ENCODE results near the gene TARS2. TPM values are rescaled to one million over a fixed set of nuclear protein-coding genes. Genes with fewer than 3 reads are reported as not detected.

The TARS2 gene
- total RNA-seq, 2 donors from 2014 or later = 11.6 to 13.5 TPM

DNA sequence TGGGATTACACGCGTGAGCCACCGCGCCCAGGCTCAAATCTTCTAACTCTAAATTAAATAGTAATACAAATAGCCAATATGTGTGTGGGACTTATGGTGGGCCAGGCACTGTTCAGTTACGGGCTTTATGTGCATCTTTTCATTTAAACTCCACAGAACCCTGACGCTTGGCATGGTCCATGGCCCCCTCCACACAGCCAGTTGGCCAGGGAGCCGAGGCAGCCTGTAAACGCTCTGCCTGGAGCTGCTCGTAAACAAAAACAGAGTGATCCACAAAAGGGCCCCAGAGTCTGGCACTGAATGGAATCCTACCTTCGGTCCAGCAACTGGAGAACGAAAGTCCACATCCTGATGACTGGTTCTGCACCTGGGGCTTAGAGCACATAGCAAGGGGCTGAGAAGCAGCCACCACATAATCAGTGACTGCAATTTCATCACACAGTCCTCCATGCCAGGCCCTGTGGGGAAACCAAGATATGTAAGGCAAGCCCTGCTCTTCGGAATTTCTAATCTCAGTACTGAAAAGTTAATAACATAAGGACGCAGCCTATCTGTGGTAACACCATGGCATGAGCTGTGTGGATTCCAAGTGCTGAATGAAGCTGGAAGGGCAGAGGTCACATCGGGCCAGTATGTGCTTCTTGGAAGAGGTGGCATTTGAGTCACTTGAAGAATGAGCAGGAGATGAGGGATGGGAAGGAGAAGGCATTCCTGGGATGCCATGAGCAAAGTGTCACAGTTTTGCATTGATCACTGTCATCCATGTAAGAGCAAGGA, 48.5 kb downstream of the TARS2 start:
- no peaks in the 10 kb centered on the region for H3K27me3 ChIP-seq (replicated peaks; ENCODE audit: insufficient read depth)
- H3K27ac ChIP-seq = peak overlapping the region; percentile 62 to 88
- TF ChIP-seq, protein P1, sequence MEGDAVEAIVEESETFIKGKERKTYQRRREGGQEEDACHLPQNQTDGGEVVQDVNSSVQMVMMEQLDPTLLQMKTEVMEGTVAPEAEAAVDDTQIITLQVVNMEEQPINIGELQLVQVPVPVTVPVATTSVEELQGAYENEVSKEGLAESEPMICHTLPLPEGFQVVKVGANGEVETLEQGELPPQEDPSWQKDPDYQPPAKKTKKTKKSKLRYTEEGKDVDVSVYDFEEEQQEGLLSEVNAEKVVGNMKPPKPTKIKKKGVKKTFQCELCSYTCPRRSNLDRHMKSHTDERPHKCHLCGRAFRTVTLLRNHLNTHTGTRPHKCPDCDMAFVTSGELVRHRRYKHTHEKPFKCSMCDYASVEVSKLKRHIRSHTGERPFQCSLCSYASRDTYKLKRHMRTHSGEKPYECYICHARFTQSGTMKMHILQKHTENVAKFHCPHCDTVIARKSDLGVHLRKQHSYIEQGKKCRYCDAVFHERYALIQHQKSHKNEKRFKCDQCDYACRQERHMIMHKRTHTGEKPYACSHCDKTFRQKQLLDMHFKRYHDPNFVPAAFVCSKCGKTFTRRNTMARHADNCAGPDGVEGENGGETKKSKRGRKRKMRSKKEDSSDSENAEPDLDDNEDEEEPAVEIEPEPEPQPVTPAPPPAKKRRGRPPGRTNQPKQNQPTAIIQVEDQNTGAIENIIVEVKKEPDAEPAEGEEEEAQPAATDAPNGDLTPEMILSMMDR (IDR thresholded peaks at IDR 0.05) = no peak
- H3K9me3 ChIP-seq = no peaks in the 10 kb centered on the region
- peaks cover 28 to 64% of the 10 kb centered on the region in 2 donors for H3K4me1 ChIP-seq (ENCODE audit: control insufficient read depth in 1 of 2, low read depth in 2 of 2)
- ATAC-seq (ENCODE audit: insufficient number of reproducible peaks, low FRiP score, low read depth) (no peak), DNase-seq (ENCODE audit: low spot score) (no peak)
- no peak overlapping the region for H3K4me3 ChIP-seq
- H3K36me3 ChIP-seq = no peaks in the 10 kb centered on the region

DNA sequence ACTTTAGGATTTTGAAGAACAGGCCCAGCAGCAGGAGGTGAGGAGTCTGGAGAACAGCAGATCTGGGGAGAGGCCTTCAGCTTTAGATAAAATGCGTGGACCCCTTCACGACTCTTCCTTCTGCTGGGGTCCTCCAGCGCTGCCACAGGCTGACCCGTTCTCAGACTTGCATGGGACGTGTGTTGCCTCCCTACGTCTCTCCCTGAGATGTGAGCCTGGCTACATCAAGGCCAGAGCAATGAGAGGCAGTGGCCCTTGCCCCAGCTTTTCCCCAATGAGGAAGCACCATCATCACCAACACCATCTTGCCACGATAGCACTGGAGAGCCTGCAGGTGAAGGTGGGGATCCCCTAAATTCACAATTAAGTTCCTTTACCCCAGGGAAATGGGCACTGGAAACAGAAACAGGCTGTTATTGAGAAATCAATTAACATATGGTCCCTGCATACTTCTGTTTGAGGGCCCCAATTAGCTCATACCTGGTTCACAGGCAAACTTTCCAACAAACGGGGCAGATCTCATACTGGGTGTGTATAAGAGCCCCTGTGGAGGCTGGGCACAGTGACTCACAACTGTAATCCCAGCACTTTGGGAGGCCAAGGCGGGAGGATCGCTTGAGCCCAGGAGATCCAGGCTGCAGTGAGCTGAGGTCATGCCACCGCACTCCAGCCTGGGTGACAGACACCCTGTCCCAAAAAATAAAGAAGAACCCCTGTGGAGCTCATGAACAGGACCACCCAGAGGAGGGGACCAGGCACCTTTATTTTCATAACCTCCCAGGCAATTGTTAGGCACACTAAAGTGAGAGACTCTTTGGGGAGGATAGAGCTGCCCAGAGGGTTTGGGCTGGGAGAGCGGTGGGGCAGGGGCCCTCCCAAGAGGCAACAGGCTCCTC, 49.9 kb downstream of the TARS2 start:
- DNase-seq (ENCODE audit: low spot score) (no peak), ATAC-seq (ENCODE audit: insufficient number of reproducible peaks, low FRiP score, low read depth) (peak; percentile 7)
- Histone ChIP-seq H3K4me1 (ENCODE audit: control insufficient read depth in 1 of 2, low read depth in 2 of 2) (peaks cover 28 to 64% of the 10 kb centered on the region in 2 donors), H3K27ac (peak overlapping the region; percentile 71 to 88), H3K9me3 (no peaks in the 10 kb centered on the region), H3K36me3 (no peaks in the 10 kb centered on the region), H3K27me3 (replicated peaks; ENCODE audit: insufficient read depth) (no peaks in the 10 kb centered on the region), H3K4me3 (peak overlapping the region; percentile 15)
- TF ChIP-seq, protein P1 (IDR thresholded peaks at IDR 0.05) = no peak

DNA sequence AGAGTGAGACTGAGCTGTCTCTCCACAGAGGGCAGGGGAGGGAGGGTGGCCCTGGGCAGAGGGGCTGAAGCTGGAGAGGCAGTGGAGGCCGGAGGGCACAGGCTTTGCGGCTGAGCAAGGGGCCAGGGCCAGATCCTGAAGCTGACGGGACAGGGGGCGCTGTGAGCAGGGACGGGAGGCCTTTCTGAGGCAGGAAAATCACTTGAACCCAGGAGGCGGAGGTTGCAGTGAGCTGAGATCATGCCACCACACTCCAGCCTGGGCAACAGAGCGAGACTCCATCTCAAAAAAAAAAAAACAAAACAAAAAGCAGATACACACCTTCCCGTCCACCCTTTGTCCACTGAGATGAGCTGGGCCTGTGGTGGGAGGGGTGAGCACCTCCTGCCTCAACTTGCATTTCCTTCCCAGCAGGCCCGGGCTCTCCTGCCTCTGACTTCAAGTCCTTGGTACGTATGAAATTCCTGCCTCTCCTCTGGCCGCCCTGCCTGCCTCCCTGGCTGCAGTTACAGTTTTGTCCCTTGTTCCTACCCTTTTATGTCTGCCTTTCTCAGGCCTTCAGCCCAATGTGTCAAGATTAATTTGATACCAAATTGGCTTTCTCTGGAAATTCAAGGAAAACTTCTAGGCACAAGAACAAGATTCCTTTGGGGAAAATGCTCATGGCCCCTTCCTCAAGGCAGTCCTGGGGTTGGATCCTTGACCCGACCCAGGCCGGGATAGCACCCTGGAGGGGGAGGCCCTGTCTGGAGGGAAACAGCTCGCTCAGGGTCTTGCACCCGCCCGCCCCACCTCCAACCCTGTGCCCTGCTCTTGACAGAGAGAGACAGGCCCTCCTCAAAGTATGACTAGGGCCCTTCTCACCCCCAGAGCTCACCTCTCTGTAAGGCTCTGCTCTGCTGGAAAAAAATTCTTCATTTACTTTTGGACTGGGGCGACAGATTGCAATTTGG, 50.8 kb downstream of the TARS2 start:
- no peaks in the 10 kb centered on the region for H3K27me3 ChIP-seq (replicated peaks; ENCODE audit: insufficient read depth)
- peak overlapping the region; percentile 15 for H3K4me3 ChIP-seq
- H3K36me3 ChIP-seq = no peaks in the 10 kb centered on the region
- H3K27ac ChIP-seq = peak overlapping the region; percentile 71 to 88
- H3K4me1 ChIP-seq (ENCODE audit: control insufficient read depth in 1 of 2, low read depth in 2 of 2) = peaks cover 24 to 59% of the 10 kb centered on the region in 2 donors
- ATAC-seq (ENCODE audit: insufficient number of reproducible peaks, low FRiP score, low read depth) (peak; percentile 57), DNase-seq (ENCODE audit: low spot score) (no peak)
- no peaks in the 10 kb centered on the region for H3K9me3 ChIP-seq
- TF ChIP-seq, protein P1 (IDR thresholded peaks at IDR 0.05) = no peak

DNA sequence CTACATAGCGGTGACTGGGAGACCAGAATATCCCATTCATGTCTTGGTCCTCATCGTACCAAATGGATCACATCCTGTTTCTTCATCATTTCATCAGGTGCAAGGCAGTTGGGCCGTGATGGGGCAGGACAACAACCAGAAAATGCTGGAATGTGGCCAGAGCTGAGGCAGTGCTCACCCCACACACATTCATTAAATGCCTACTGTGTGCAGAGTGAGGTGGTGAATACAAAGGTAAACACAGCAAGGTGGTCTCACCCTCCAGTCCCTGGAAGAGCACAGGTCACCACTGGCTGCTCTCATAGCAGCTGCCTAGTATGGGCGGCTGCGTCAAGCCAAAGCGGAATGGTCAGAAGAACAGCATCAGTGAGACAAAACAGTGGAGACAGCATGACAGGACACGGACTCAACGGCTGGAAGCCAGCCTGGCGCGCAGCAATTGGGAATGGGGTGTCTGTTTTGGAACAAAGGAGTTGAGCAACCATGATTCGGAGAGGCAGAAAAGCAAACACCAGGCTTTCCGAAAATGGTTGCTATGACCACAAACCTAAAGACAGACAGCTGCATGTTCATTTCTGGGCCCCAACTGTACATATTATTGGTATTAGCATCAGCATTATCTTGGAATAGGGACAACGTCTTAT, 56.4 kb downstream of the TARS2 start:
- Histone ChIP-seq H3K9me3 (no peaks in the 10 kb centered on the region), H3K36me3 (no peaks in the 10 kb centered on the region), H3K27me3 (replicated peaks; ENCODE audit: insufficient read depth) (no peaks in the 10 kb centered on the region), H3K4me3 (no peak overlapping the region), H3K27ac (peak overlapping the region in 1 of 2 donors; percentile 12), H3K4me1 (ENCODE audit: control insufficient read depth in 1 of 2, low read depth in 2 of 2) (peaks cover 3% of the 10 kb centered on the region in 2 donors)
- TF ChIP-seq, protein P1 (IDR thresholded peaks at IDR 0.05) = no peak
- no peak for ATAC-seq (ENCODE audit: insufficient number of reproducible peaks, low FRiP score, low read depth)
- no peak for DNase-seq (ENCODE audit: low spot score)

All from thoracic aorta (tissue), 2 donors.